22Rv1 (cell line): ENCODE results near the gene MOGAT2.

Experiments used
- CTCF ChIP-seq: fragments of 450-650 bp; IDR thresholded peaks from 2 replicates; pipeline ENCODE4 v1.5.1; 2017; ENCODE audit warnings: mild to moderate bottlenecking
- ZFX ChIP-seq: fragments of 450-650 bp; IDR thresholded peaks from 2 replicates; pipeline ENCODE4 v1.6.1; 2017; ENCODE audit warnings: antibody characterized with exemption, borderline replicate concordance

DNA sequence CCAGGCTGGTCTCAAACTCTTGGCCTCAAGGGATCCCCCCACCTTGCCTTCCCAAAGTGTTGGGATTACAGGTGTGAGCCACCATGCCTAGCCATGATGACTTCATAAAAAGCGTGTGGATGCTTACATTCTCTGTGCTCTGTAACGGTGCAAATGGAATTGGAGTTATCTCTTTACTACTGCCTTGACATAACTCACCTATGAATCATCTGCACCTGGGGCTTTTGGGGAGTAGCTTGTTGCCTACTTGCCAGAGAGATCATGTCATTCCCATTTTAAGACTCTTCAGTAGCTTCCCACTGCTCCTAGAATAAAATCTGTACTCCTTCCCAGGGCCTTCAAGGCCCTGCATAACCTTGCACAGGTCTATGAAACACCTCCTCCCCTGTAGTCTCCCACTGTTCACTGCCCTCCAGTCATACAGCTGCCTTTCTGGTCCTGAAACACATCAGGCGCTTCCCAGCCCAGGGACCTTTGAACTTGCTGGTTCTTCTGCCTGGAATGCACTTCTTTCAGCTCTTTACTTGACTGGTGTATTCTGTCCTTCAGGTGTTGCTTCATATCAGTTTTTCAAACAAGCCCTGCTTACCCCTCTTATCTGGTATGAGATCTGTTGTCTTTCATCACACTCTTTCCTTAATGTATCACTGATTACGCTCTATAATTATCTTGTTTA, 19.6 kb upstream of the MOGAT2 start:
- TF ChIP-seq CTCF (no peak), ZFX (no peak)
